A673 (cell line): ENCODE data around the gene VSIG10L. TPM values are rescaled to one million over a fixed set of nuclear protein-coding genes. Genes with fewer than 3 reads are reported as not detected.
A peak's percentile ranks its signal among the peaks of the same experiment; 100 is the strongest.

ENCODE experiments used
- BruUV-seq: library from RNA; stranded (reverse); fragments of 400-500 nt; replicated peaks from 2 replicates; lab custom pipeline; 2021; lab: Mats Ljungman, UMichigan
- CTCF ChIA-PET: fragments of 300-600 bp; sonication (Branson Sonifier 250); formaldehyde crosslinking; loops from one replicate; lab custom pipeline; 2022; ENCODE audit warnings: antibody characterized with exemption; lab: Charles Lee
- POLR2A ChIA-PET: fragments of 300-600 bp; sonication (Branson Sonifier 250); formaldehyde crosslinking; loops from one replicate; lab custom pipeline; 2022; ENCODE audit warnings: antibody characterized with exemption; ENCODE audit not compliant: low non-redundant PET; lab: Charles Lee
- DNase-seq: peaks from one replicate; pipeline ENCODE4 v3.0.0-alpha.2; 2015; ENCODE audit warnings: low spot score
- H3K27ac ChIP-seq: fragments of 200-600 bp; sonication (generic); 2 replicates; pipeline ENCODE4 v1.5.1; 2016; ENCODE audit warnings: mixed run types, low read depth, mild to moderate bottlenecking, mixed read lengths, antibody characterized with exemption, low read length; ENCODE audit not compliant: poor library complexity, severe bottlenecking
- H3K27me3 ChIP-seq: fragments of 200-600 bp; sonication (generic); replicated peaks from 2 replicates; pipeline ENCODE4 v1.6.1; 2017; ENCODE audit warnings: mixed run types, low read depth, mild to moderate bottlenecking, mixed read lengths, antibody characterized with exemption, low read length; ENCODE audit not compliant: insufficient read depth, poor library complexity
- H3K36me3 ChIP-seq: fragments of 200-600 bp; sonication (generic); 2 replicates; pipeline ENCODE4 v1.6.1; 2016; ENCODE audit warnings: mixed run types, mild to moderate bottlenecking, mixed read lengths, antibody characterized with exemption, low read length; ENCODE audit not compliant: insufficient read depth, poor library complexity, severe bottlenecking
- H3K4me1 ChIP-seq: fragments of 200-600 bp; sonication (generic); 2 replicates; pipeline ENCODE4 v1.6.1; 2017; ENCODE audit warnings: mixed run types, mild to moderate bottlenecking, mixed read lengths, antibody characterized with exemption, low read length; ENCODE audit not compliant: insufficient read depth, poor library complexity, severe bottlenecking
- H3K4me3 ChIP-seq: fragments of 200-600 bp; sonication (generic); 2 replicates; pipeline ENCODE4 v1.5.1; 2016; ENCODE audit warnings: low read depth, mixed run types, mild to moderate bottlenecking, mixed read lengths, low read length; ENCODE audit not compliant: poor library complexity, severe bottlenecking
- H3K9me3 ChIP-seq: fragments of 200-600 bp; sonication (generic); 2 replicates; pipeline ENCODE4 v1.6.1; 2016; ENCODE audit warnings: mixed run types, low read depth, mild to moderate bottlenecking, mixed read lengths, antibody characterized with exemption, low read length; ENCODE audit not compliant: poor library complexity, severe bottlenecking
- CTCF ChIP-seq: fragments of 300-800, 200-600 bp; sonication (generic); conservative IDR thresholded peaks from 2 replicates; pipeline ENCODE4 v1.5.1; 2017; ENCODE audit warnings: low read depth, mild to moderate bottlenecking, antibody characterized with exemption, low read length, moderate library complexity, mixed read lengths
- EZH2 ChIP-seq: fragments of 200-600 bp; sonication (generic); IDR thresholded peaks from 2 replicates; pipeline ENCODE4 v1.6.1; 2017; ENCODE audit warnings: borderline replicate concordance, low read depth, mild to moderate bottlenecking, mixed read lengths, antibody characterized with exemption, low read length; ENCODE audit not compliant: poor library complexity, severe bottlenecking
- intact Hi-C: fragments of 100-400 bp; cut with micrococcal nuclease; formaldehyde crosslinking; loops from one replicate; pipeline ENCODE4 v1.10.0; 2022; ENCODE audit not compliant: unreplicated experiment
- total RNA-seq: library from RNA; stranded (reverse); gene quantifications from 2 replicates; pipeline ENCODE4 v1.2.3, GENCODE V29; 2021

VSIG10L gene
- total RNA-seq, 1 experiment from 2014 or later, result 0.69 TPM

GRCh38 chr19:51337861-51338562, 3.9 kb downstream of the VSIG10L start:
- TF ChIP-seq CTCF (no peak), EZH2 (no peak)
- Histone ChIP-seq H3K4me3 (no peak overlapping the region), H3K27ac (no peak overlapping the region), H3K4me1 (peaks cover 8% of the 10 kb centered on the region), H3K36me3 (no peaks in the 10 kb centered on the region), H3K27me3 (no peaks in the 10 kb centered on the region), H3K9me3 (no peaks in the 10 kb centered on the region)
- intact Hi-C loops, result loop anchor here (2.0 to 10.0 kb wide), 3 partner anchors 29 to 327 kb away; partner anchors contain the start of gene ETFB
- BruUV-seq, result no TSS peak
- ChIA-PET CTCF (interaction anchor here (0.7 kb wide), 1 partner anchor 323 kb away, joined by 3 read pairs; no protein-coding TSS in a partner anchor), POLR2A (no interaction called here)
- DNase-seq, result no peak

- Histone ChIP-seq H3K27ac (no peak overlapping the region), H3K4me1 (peaks cover 8% of the 10 kb centered on the region), H3K9me3 (no peaks in the 10 kb centered on the region), H3K36me3 (no peaks in the 10 kb centered on the region), H3K27me3 (no peaks in the 10 kb centered on the region), H3K4me3 (no peak overlapping the region)
- intact Hi-C loops, result loop anchor here (5.0 to 10.0 kb wide), 2 partner anchors 60 to 328 kb away; no protein-coding TSS in a partner anchor
- TF ChIP-seq CTCF (no peak), EZH2 (no peak)
- no TSS peak for BruUV-seq
- no peak for DNase-seq
- ChIA-PET POLR2A (no interaction called here), CTCF (interaction anchor here (0.7 kb wide), 1 partner anchor 323 kb away, joined by 3 read pairs; no protein-coding TSS in a partner anchor)
Observed at GRCh38 chr19:51337141-51337860, 4.6 kb downstream of the VSIG10L start.

- Histone ChIP-seq H3K4me3 (no peak overlapping the region), H3K27ac (no peak overlapping the region), H3K36me3 (no peaks in the 10 kb centered on the region), H3K9me3 (no peaks in the 10 kb centered on the region), H3K4me1 (no peaks in the 10 kb centered on the region), H3K27me3 (no peaks in the 10 kb centered on the region)
- intact Hi-C loops, result loop anchor here (10.0 kb wide), 1 partner anchor 331 kb away; no protein-coding TSS in a partner anchor
- peak; percentile 25 for DNase-seq
- POLR2A ChIA-PET, result no interaction called here
- CTCF ChIA-PET, result interaction anchor here (0.6 kb wide), 1 partner anchor 1468 kb away, joined by 15 read pairs; no protein-coding TSS in a partner anchor
- no TSS peak for BruUV-seq
- TF ChIP-seq CTCF (no peak), EZH2 (no peak)
Observed at GRCh38 chr19:51333836-51334460, 8.0 kb downstream of the VSIG10L start.
